K562 treated with DMSO at 1 percent for 48 hours (cell line): ENCODE measurements around the gene GAS5. TPM values are rescaled to one million over a fixed set of nuclear protein-coding genes. Genes with fewer than 3 reads are reported as not detected.

Source experiments
- total RNA-seq: library from RNA; unstranded; fragments of 300-600 nt; gene quantifications from 2 replicates; pipeline ENCODE4 v1.2.3, GENCODE V29; 2022; ENCODE audit warnings: low replicate concordance; ENCODE audit errors: extremely low read depth

The GAS5 gene
- total RNA-seq = not detected in 2 replicates

DNA sequence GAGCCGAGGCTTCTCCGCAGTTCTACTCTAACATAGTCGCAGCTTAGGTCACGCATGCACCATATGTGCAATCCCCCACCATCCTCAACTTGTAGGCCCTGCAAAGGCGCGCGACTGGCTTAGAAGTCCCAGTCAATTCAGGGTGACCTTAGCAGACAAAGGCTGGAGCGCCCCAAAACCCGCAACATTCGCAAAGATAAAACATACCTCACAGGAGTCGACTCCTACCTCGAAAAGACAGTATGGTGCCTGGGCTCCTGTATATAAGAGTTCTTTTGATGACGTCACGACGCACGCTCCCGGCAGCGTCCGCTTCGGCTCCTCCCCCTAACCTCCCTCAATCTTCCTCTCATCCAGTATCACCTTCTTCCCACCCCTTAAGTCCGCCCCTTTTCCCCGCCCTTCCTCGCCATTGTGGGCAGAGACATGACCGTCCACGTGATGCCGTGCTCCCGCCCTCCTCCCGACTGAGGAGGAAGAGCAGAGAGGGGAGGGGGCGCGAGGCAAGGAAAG lies at the start of gene GAS5:
GAS5 (minus strand) TSS at position 237 of the 513 bp plus-strand sequence.

DNA sequence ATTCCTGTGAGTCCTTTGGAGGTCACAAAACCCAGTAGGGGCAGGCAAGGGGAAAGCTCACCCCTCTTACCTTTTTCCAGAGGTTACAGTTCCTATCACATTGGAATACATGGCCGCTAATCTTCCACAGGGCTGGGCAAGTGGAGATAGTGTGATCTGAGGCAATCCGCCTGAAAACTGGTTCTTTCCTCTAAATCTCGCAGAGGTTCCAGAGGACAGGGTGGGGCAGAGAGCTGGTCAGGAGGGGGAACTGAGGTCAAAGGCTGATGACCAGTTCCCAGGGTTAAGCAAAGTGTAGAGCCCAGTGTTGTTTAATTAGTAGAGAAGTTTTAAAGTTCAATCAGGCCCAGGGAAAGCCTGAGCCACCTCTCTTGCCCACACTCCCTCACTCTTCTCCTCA lies 49.4 kb upstream of the GAS5 start, which contains the start of gene SERPINC1:
SERPINC1 (minus strand) TSS at position 179 of the 400 bp plus-strand sequence; CDS start at position 111, 68 bp downstream.

DNA sequence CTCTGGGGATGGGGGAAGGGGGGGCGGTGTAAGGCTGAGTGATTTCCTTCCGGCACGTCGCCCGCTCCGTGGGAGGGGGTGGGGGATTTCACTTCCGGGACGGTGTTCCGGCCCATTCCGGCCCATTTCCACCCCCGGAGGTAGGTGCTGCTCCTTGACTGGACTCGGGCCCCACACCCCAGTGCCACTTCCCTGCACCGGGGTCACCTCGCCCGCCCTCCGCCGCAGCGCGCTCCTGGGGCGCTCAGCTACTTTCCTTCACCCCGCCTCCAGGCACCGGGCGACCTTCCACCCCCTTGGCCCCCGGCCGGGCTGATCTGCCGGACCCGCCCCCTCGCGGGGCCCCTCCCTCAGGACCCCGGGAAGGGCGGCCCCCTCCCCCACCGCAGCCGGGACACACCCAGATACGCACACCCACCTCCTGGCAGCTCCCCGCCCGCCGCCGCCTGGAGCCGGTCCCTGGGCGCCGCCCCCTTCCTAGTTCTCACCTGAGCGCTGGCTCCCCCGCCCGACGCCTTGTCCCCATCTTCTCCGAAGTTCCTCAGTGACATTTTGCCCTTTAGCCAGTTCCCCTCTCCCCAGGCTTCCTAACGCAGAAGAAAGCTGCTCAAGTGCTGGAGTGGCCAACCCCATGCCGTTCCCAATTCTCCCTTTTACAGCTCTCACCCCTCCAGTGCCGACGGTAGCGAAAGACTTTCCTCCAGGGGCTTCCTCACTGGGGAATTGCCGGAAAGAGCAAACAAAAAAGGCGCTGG lies 654 bp upstream of the GAS5 start, which contains the start of gene ZBTB37:
ZBTB37 (plus strand) TSS at position 115 of the 755 bp plus-strand sequence. CDS start 1,846 bp downstream, outside the sequence.

DNA sequence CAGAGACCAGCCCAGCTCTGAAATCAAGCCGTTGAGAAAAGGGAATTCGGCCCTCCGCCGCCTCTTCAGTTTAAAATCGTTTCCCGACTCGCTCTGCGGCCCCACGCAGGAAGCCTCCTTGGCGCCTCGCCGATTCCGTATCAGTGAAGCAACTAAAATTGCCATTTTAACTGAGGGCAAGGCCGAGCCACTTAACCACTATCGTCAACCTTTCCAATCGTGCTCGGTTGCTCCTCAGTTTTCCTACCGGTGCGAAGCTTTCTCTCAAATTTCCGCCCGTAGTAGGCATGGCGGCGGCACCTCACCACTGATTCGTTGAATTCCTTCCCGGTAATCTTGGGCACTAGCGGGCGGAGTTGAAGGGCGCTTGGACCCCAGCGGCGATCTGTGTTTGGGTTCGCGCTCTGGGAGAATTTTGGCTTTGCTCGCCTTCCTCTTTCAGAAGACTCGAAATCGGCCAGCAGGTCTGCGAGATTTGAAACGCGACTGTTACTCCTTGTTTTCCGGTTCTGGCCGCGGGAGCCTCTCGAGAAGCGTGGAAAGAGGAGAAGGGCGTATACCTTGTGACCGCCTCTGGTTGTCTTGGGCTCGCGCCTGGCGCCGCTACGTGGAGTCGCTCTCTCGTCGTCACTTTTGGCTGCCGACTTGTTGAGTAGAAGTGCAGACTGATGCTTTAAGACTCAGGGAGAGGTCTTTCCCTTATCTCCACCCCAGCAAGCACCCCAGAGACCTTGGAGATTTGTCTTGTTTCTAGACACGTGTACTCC lies 43.3 kb downstream of the GAS5 start, which contains the start of the genes CENPL and DARS2:
CENPL (minus strand) TSS at position 569 of the 767 bp plus-strand sequence. CDS start 13,584 bp downstream, outside the sequence.
DARS2 (plus strand) TSS at position 359 of the 767 bp plus-strand sequence. CDS start 557 bp downstream, outside the sequence.

Other genes with a start within 250 kb of the GAS5 start
- gene TEX50, start 232.7 kb downstream of the GAS5 start, total RNA-seq = not detected in 2 replicates
- not detected in 2 replicates for gene ANKRD45, start 198.1 kb downstream of the GAS5 start, total RNA-seq
- not detected in 2 replicates for gene KLHL20, start 153.0 kb downstream of the GAS5 start, total RNA-seq
- not detected in 2 replicates for gene DARS2, start 43.3 kb downstream of the GAS5 start, total RNA-seq
- not detected in 2 replicates for gene CENPL, start 43.1 kb downstream of the GAS5 start, total RNA-seq
- not detected in 2 replicates for gene ZBTB37, start 391 bp upstream of the GAS5 start, total RNA-seq
- gene SERPINC1, start 49.3 kb upstream of the GAS5 start, total RNA-seq = not detected in 2 replicates
- not detected in 2 replicates for gene RC3H1, start 154.4 kb upstream of the GAS5 start, total RNA-seq